Activated naive CD8-positive, alpha-beta T cell treated with anti-CD3 and anti-CD28 coated beads, Interleukin-2, amount 10 ng/mL, durations not matched to agents 7 days and 5 days (primary cell): Measurements from ENCODE around the gene HSF2BP. TPM values are rescaled to one million over a fixed set of nuclear protein-coding genes. Genes with fewer than 3 reads are reported as not detected.
"Not testable (repeated sequence)": the region's sequence is repeated elsewhere in the genome, so short reads cannot be mapped to it uniquely, and the experiment has no call there.

Experiments
- ATAC-seq: fragments of 150-1000 bp; cut with Tn5 transposase; one replicate; pipeline ENCODE4 v1.10.0; 2021; ENCODE audit warnings: low read depth, moderate library complexity
- POLR2A ChIA-PET: fragments of 350-600 bp; sonication (Branson Sonifier 250); formaldehyde crosslinking; loops from one replicate; lab custom pipeline; 2021; ENCODE audit warnings: antibody characterized with exemption; lab: Charles Lee
- DNase-seq: peaks from one replicate; pipeline ENCODE4 v3.0.0; 2021
- H3K27ac Mint-ChIP-seq: one replicate; pipeline ENCODE4 v1.8.0; 2022; ENCODE audit warnings: mild to moderate bottlenecking, mixed read lengths
- H3K27me3 Mint-ChIP-seq: one replicate; pipeline ENCODE4 v1.8.0; 2022; ENCODE audit warnings: mild to moderate bottlenecking, moderate library complexity, mixed read lengths
- H3K36me3 Mint-ChIP-seq: one replicate; pipeline ENCODE4 v1.8.0; 2021; ENCODE audit warnings: mild to moderate bottlenecking, mixed read lengths
- H3K4me1 Mint-ChIP-seq: one replicate; pipeline ENCODE4 v1.8.0; 2021; ENCODE audit warnings: mixed read lengths
- H3K4me3 Mint-ChIP-seq: one replicate; pipeline ENCODE4 v1.8.0; 2022; ENCODE audit warnings: mild to moderate bottlenecking, moderate library complexity, mixed read lengths
- H3K9me3 Mint-ChIP-seq: one replicate; pipeline ENCODE4 v1.8.0; 2021; ENCODE audit warnings: mixed read lengths
- total RNA-seq, 2 experiments: library from RNA; stranded (reverse); gene quantifications; one replicate each; pipeline ENCODE4 v1.2.3, GENCODE V29; 2021

HSF2BP gene
- total RNA-seq, 2 experiments from 2014 or later = 0.31 to 0.64 TPM

GRCh38 chr21:43581453-43581852 is 77.8 kb downstream of the HSF2BP start:
- no peak for ATAC-seq
- H3K4me3 Mint-ChIP-seq = no peak overlapping the region
- H3K9me3 Mint-ChIP-seq = no peaks in the 10 kb centered on the region
- no peak overlapping the region for H3K27ac Mint-ChIP-seq
- H3K27me3 Mint-ChIP-seq = peaks cover 9% of the 10 kb centered on the region
- no peaks in the 10 kb centered on the region for H3K36me3 Mint-ChIP-seq
- H3K4me1 Mint-ChIP-seq = no peaks in the 10 kb centered on the region
- DNase-seq = no peak
- POLR2A ChIA-PET = no interaction called here

DNA sequence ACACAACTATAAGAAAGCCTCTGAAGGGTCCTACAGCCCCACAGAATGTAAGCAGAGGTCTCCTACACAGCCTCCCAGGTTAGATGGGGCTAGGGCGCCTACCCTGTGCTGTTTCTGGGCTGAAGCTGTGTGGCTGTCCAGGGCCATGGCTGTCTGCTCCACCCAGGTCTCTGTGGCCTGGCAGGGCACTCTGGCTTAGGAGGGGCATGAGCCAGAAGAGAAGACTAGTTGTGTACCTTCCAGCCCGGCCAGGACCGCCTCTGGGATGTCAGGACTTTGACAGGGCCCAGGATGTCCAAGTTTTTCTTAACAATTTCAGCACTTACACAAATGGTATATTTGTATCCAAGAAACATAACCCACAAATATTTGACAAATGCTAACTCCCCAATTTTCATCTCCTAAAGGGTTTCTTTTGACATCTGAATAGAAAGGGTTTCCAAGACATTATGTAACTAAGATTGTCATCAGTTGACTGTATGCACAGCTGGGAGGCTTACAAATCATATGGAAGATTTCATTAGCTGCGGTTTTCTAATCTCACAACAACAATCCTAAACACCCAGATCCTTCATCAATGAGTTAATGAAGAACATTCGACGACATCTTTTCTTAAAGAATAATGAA is 80.5 kb downstream of the HSF2BP start:
- no peak overlapping the region for H3K27ac Mint-ChIP-seq
- H3K4me1 Mint-ChIP-seq = peaks cover 2% of the 10 kb centered on the region
- ATAC-seq = no peak
- H3K4me3 Mint-ChIP-seq = no peak overlapping the region
- DNase-seq = no peak
- no peaks in the 10 kb centered on the region for H3K36me3 Mint-ChIP-seq
- peaks cover 17% of the 10 kb centered on the region for H3K27me3 Mint-ChIP-seq
- no peaks in the 10 kb centered on the region for H3K9me3 Mint-ChIP-seq
- POLR2A ChIA-PET = no interaction called here

DNA sequence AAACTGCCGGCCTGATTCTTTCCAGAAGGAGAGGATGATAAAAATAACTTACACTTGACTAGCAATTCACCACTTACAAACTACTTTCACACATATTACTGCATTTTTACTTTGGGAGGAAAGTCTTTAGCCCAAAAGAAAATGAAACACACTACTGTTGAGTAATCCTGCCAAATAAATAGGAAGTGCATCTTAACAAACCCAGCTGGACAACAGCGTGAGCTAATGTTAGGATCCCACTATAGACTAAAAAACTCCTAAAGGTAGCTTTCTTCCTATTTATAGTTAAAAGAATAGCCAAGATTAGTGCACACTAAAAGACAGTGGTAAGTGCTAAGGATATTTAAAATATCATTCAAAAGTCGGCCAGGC is 83.8 kb downstream of the HSF2BP start:
- H3K4me3 Mint-ChIP-seq = no peak overlapping the region

DNA sequence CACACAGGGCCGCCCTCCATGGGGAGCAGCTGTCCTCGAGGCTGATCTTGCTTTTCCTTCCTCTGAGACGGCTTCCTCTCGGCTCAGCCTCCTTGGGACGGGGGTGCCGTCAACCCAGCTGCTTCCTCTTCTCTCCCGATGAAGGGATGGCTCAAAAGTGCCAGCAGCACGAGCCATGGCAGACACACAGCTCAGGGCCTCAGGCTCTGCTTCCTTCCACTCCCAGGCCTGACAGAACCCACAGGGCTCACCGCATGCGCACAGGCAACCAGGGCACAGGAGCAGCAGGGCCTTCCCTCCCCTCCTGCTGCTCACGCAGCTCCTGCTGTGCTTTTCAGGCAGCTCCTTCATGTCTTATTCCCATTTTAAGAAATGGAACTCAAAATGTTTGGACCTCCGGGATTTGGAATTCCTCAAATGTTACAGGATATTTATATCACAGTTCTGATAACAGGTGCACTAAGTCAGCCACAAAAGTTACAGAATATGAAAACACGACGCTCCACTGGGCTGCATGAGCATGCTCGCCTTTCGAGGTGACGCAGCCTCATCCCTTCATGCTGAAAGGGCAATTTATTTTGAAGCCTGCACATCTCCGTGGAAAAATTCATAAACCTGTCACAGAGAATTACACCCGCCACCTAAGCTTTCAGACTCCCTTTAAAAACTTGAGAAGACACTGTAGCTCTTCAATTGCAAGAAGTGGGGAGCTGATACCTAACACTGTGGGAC is 84.4 kb downstream of the HSF2BP start:
- Mint-ChIP-seq H3K36me3 (no peaks in the 10 kb centered on the region), H3K4me3 (no peak overlapping the region), H3K4me1 (peaks cover 2% of the 10 kb centered on the region), H3K9me3 (no peaks in the 10 kb centered on the region), H3K27me3 (peaks cover 15% of the 10 kb centered on the region), H3K27ac (peak overlapping the region; percentile 36)
- DNase-seq (no peak), ATAC-seq (no peak)
- POLR2A ChIA-PET = no interaction called here

More for the DNA sequence above, 83.8 kb downstream of the HSF2BP start:
- no peak overlapping the region for H3K27ac Mint-ChIP-seq
- H3K4me1 Mint-ChIP-seq = peaks cover 2% of the 10 kb centered on the region
- POLR2A ChIA-PET = no interaction called here
- peaks cover 19% of the 10 kb centered on the region for H3K27me3 Mint-ChIP-seq
- DNase-seq (no peak), ATAC-seq (no peak)
- H3K9me3 Mint-ChIP-seq = no peaks in the 10 kb centered on the region
- H3K36me3 Mint-ChIP-seq = no peaks in the 10 kb centered on the region

- POLR2A ChIA-PET = no interaction called here
- Mint-ChIP-seq H3K4me1 (peaks cover 2% of the 10 kb centered on the region), H3K9me3 (no peaks in the 10 kb centered on the region), H3K36me3 (no peaks in the 10 kb centered on the region), H3K4me3 (no peak overlapping the region), H3K27me3 (peaks cover 10% of the 10 kb centered on the region), H3K27ac (no peak overlapping the region)
- ATAC-seq (no peak), DNase-seq (no peak)
Observed at GRCh38 chr21:43573921-43574320, 85.4 kb downstream of the HSF2BP start.

GRCh38 chr21:43572446-43572845 is 86.8 kb downstream of the HSF2BP start:
- POLR2A ChIA-PET = no interaction called here
- Mint-ChIP-seq H3K4me1 (peaks cover 2% of the 10 kb centered on the region), H3K27me3 (peaks cover 10% of the 10 kb centered on the region), H3K9me3 (no peaks in the 10 kb centered on the region), H3K36me3 (no peaks in the 10 kb centered on the region), H3K27ac (no peak overlapping the region), H3K4me3 (no peak overlapping the region)
- ATAC-seq = no peak
- DNase-seq = no peak

DNA sequence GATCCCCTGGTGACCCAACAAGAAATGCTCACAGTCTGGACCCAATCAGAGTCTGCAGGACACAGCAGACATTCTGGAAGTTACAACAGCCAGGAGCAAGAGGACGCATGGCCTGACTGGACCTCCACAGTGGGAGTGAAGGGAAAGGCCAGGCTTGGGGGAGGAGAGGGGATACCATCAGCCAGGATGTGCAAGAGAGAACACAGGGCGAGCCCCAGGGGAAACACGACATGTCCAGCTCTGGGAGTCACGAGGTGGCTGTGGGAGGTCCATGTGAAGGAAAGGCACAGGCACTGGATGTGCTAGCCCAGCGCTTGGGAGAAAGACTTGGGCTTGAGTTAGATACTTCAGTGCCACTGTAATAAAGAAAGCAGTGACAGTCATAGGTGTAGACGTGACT is 87.3 kb downstream of the HSF2BP start:
- H3K27ac Mint-ChIP-seq = no peak overlapping the region
- peaks cover 10% of the 10 kb centered on the region for H3K27me3 Mint-ChIP-seq
- H3K36me3 Mint-ChIP-seq = no peaks in the 10 kb centered on the region
- no peaks in the 10 kb centered on the region for H3K9me3 Mint-ChIP-seq
- H3K4me1 Mint-ChIP-seq = peaks cover 2% of the 10 kb centered on the region
- ATAC-seq (no peak), DNase-seq (no peak)
- H3K4me3 Mint-ChIP-seq = no peak overlapping the region
- POLR2A ChIA-PET = no interaction called here

DNA sequence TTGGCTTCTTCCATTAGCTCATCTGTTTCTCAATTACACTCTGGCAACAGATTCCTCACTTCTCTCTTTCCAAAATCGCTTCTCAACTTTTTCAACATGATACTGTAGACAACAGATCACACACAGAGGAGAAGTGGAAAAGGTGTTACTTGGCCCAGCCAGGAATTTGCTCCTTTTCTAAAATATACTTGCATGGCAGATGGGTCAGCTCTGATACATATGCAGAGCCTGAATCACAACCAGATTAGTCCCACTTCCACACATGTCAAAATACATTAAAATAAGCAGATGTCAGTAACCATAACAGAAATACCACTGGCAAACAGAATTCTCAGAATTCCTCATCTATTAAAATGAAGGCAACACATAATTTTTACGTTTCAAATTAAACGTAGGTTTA is 89.1 kb downstream of the HSF2BP start:
- POLR2A ChIA-PET, H3K27me3 Mint-ChIP-seq, ATAC-seq: not testable (repeated sequence)

DNA sequence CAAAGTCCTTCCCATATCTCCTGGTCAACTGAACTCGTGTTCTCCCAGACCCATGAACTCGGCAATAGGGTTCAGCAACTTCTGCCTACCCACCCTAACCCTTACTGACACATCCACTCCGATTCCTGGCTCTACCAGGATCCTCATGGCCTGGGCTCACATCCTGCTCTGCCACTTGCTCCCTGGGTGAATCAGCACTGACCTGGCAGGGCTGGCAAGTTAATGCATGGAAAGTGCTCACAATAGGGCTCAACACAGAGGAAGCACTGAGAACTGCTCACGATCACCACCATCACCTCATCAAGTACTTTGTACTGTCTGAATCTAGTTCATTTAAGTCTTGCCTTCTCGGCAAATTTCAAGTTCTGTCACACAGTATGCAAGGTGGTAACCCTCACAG is 96.8 kb downstream of the HSF2BP start:
- H3K27me3 Mint-ChIP-seq, DNase-seq, H3K36me3 Mint-ChIP-seq, POLR2A ChIA-PET, ATAC-seq, H3K4me3 Mint-ChIP-seq, H3K4me1 Mint-ChIP-seq, H3K9me3 Mint-ChIP-seq, H3K27ac Mint-ChIP-seq: not testable (repeated sequence)

More for the DNA sequence above, 89.1 kb downstream of the HSF2BP start:
- DNase-seq, H3K9me3 Mint-ChIP-seq, H3K36me3 Mint-ChIP-seq, H3K4me1 Mint-ChIP-seq, H3K4me3 Mint-ChIP-seq, H3K27ac Mint-ChIP-seq: not testable (repeated sequence)

DNA sequence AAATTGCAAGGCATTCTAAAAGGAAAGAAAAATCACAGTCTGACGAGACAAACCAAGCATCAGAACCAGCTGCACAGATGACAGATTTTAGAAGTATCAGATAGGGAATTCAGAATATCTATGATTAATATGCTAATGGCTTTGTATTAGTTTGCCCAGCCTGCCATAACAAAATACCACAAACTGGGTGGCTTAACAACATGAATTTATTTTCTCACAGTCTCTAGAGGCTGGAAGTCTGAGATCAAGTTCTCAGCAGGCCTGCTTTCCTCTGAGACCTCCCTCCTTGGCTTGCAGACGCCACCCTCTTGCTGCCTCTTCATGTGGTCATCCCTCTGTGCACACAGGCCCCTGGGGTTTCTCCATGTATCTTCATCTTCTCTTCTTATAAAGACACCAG is 118.7 kb downstream of the HSF2BP start:
- H3K9me3 Mint-ChIP-seq, POLR2A ChIA-PET, H3K27me3 Mint-ChIP-seq, H3K27ac Mint-ChIP-seq, ATAC-seq, DNase-seq, H3K4me3 Mint-ChIP-seq, H3K4me1 Mint-ChIP-seq, H3K36me3 Mint-ChIP-seq: not testable (repeated sequence)

DNA sequence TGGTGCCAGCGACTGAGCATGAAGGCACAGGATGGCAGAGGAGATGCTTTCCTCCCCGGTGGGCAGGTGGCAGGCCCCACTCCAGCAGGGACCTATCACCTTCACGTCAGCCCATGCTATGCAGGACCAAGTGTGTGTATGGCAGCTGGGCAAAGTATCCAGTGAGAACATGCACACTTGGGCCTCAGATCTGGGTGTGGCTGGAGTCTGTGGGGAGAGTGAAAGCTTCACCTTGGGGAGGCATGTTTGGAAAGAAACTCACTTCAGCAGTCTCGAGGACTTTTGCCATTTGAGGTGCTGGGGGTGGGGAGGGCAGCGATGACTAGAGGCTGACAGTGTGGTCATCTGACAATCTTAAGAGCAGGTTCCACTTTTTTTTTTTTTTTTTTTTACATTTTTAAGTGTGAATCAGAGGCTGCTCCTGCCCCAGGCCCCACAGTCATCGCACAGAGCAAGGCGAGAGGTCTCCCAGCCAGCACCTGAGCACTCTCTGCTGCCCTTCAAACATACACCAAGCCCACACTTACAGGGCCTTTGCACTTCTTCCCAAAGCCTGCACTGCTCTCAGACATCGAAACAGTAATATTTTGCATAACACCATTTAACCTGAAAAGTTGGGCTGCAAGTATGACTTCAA is 136.7 kb downstream of the HSF2BP start:
- H3K27ac Mint-ChIP-seq, H3K4me3 Mint-ChIP-seq, POLR2A ChIA-PET, H3K4me1 Mint-ChIP-seq, DNase-seq, H3K36me3 Mint-ChIP-seq, H3K27me3 Mint-ChIP-seq, ATAC-seq, H3K9me3 Mint-ChIP-seq: not testable (repeated sequence)

DNA sequence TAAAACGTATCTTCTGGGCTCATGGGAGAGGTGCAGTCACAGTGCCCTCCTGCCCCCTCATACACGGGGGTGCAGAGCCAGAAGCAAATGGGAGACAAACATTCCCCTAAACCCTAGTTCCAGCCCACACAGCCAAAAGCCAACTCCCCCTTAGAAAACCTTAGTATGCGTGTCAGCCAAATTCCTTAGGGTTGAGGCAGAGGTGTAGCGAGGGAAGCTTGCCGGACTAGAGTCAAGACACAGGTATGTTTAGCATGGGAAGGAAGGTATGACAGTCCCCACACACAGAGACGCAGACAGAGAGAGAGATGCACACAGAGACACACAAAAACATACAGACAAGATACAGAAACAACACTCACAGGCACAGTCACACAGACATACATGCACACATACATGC is 141.6 kb downstream of the HSF2BP start:
- DNase-seq, H3K36me3 Mint-ChIP-seq, H3K27ac Mint-ChIP-seq, ATAC-seq, H3K9me3 Mint-ChIP-seq, H3K27me3 Mint-ChIP-seq, H3K4me3 Mint-ChIP-seq, POLR2A ChIA-PET, H3K4me1 Mint-ChIP-seq: not testable (repeated sequence)

DNA sequence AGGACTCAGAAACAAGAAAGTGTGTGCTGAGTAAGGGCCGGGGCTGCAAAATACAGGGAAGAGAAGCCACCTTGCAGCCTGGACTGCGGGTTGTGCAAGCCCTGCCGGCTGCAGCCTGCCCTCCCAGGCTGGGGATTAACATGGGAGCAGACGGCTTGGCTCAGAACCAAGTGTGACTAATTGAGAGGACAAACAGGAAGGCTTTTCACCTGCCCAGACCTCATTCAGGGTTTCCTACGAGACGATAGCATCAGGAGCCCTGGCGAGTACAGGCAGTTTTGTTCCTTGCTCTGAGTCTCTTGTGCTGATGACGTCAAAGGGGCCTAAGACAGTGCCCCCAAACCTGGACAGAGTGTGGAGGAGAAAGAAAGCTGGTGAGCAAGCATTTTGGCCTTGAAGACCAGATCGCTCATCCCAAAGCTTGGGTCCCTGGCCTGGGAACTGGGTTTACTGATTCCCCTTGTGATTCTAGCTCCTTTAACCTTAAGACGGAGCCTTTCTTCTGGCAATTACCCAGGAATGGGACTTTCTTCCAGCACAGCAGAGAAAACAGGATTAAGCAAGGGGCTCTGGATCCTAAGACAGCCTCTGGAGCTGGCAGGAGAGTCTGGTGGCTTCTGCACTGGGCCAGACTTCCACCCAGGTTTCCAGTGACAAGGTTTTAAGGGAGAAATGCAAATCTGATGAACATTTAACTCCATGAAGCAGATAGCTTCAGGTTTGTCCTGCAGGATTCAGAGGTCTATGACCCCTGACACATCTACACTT is 142.2 kb downstream of the HSF2BP start:
- ATAC-seq, H3K9me3 Mint-ChIP-seq, H3K27me3 Mint-ChIP-seq, H3K27ac Mint-ChIP-seq, POLR2A ChIA-PET, DNase-seq, H3K4me3 Mint-ChIP-seq, H3K4me1 Mint-ChIP-seq, H3K36me3 Mint-ChIP-seq: not testable (repeated sequence)
